Measurements from ENCODE around the gene RHEB. TPM values are rescaled to one million over a fixed set of nuclear protein-coding genes. Genes with fewer than 3 reads are reported as not detected.

RHEB gene
- polyA plus RNA-seq, 1 donor from 2014 or later = 289 TPM

- Histone ChIP-seq H3K9ac (ENCODE audit: low read length) (no peak overlapping the region), H3K9me3 (ENCODE audit: low read length) (no peaks in the 10 kb centered on the region)
- TF ChIP-seq MXI1 (conservative IDR thresholded peaks at IDR 0.05; ENCODE audit: poor library complexity, severe bottlenecking) (no peak), CTCF (IDR thresholded peaks at IDR 0.05; ENCODE audit: poor library complexity, severe bottlenecking) (no peak), POLR2AphosphoS5 (IDR thresholded peaks at IDR 0.05) (no peak), RAD21 (conservative IDR thresholded peaks at IDR 0.05) (no peak), REST (IDR thresholded peaks at IDR 0.05; ENCODE audit: borderline replicate concordance) (no peak), SMC3 (conservative IDR thresholded peaks at IDR 0.05; ENCODE audit: poor library complexity) (no peak), TAF1 (IDR thresholded peaks at IDR 0.05; ENCODE audit: low read depth) (no peak), EZH2 (IDR thresholded peaks at IDR 0.05; ENCODE audit: borderline replicate concordance, insufficient read depth, low read length, poor library complexity, severe bottlenecking) (no peak), EP300 (conservative IDR thresholded peaks at IDR 0.05; ENCODE audit: poor library complexity, severe bottlenecking) (no peak)
Observed at GRCh38 chr7:151452680-151453325, 66.9 kb downstream of the RHEB start.

GRCh38 chr7:151451626-151452571 is 67.8 kb downstream of the RHEB start:
- no peak for TF ChIP-seq MXI1 (conservative IDR thresholded peaks at IDR 0.05; ENCODE audit: poor library complexity, severe bottlenecking)
- no peak for TF ChIP-seq RAD21 (conservative IDR thresholded peaks at IDR 0.05)
- TF ChIP-seq EP300 (conservative IDR thresholded peaks at IDR 0.05; ENCODE audit: poor library complexity, severe bottlenecking) = no peak
- TF ChIP-seq CTCF (IDR thresholded peaks at IDR 0.05; ENCODE audit: poor library complexity, severe bottlenecking) = no peak
- H3K27me3 ChIP-seq (ENCODE audit: insufficient read depth, low read depth, low read length) = peaks cover 7% of the 10 kb centered on the region
- H3K9ac ChIP-seq (ENCODE audit: low read length) = no peak overlapping the region
- no peaks in the 10 kb centered on the region for H3K9me2 ChIP-seq (ENCODE audit: insufficient read depth, low read length)
- H3K4me3 ChIP-seq (ENCODE audit: low read length) = no peak overlapping the region
- H4K20me1 ChIP-seq (ENCODE audit: insufficient read depth) = no peaks in the 10 kb centered on the region
- no peaks in the 10 kb centered on the region for H3K9me3 ChIP-seq (ENCODE audit: low read length)
- H3K36me3 ChIP-seq (ENCODE audit: insufficient read depth, low read length) = no peaks in the 10 kb centered on the region
- H3K4me2 ChIP-seq (ENCODE audit: low read length) = no peak overlapping the region
- H3K27ac ChIP-seq (ENCODE audit: low read length) = no peak overlapping the region
- no peaks in the 10 kb centered on the region for H3K79me2 ChIP-seq (replicated peaks; ENCODE audit: insufficient read depth, low read length)
- no peaks in the 10 kb centered on the region for H3F3A ChIP-seq (ENCODE audit: insufficient read depth, low read length, poor library complexity, severe bottlenecking)
- no peak overlapping the region for H2AFZ ChIP-seq (ENCODE audit: low read depth, low read length)

More at GRCh38 chr7:151452680-151453325, 66.9 kb downstream of the RHEB start:
- Histone ChIP-seq H2AFZ (ENCODE audit: low read depth, low read length) (no peak overlapping the region), H3K27ac (ENCODE audit: low read length) (no peak overlapping the region), H3K9me2 (ENCODE audit: insufficient read depth, low read length) (no peaks in the 10 kb centered on the region), H4K20me1 (ENCODE audit: insufficient read depth) (no peaks in the 10 kb centered on the region), H3K4me2 (ENCODE audit: low read length) (no peak overlapping the region), H3F3A (ENCODE audit: insufficient read depth, low read length, poor library complexity, severe bottlenecking) (no peaks in the 10 kb centered on the region), H3K36me3 (ENCODE audit: insufficient read depth, low read length) (no peaks in the 10 kb centered on the region), H3K4me3 (ENCODE audit: low read length) (no peak overlapping the region), H3K79me2 (replicated peaks; ENCODE audit: insufficient read depth, low read length) (no peaks in the 10 kb centered on the region), H3K27me3 (ENCODE audit: insufficient read depth, low read depth, low read length) (peaks cover 7% of the 10 kb centered on the region)

All from neural cell (in vitro differentiated cells).